NCI-H2196 treated with DMSO at 0.1 percent for 48 hours (cell line): ENCODE measurements around the gene RASA3.
"Not testable (repeated sequence)": the region's sequence is repeated elsewhere in the genome, so short reads cannot be mapped to it uniquely, and the experiment has no call there.

Source experiments
- DNase-seq: peaks from one replicate; lab custom pipeline; 2025; ENCODE audit not compliant: unreplicated experiment; lab: John Stamatoyannopoulos, UW

The RASA3 gene

DNA sequence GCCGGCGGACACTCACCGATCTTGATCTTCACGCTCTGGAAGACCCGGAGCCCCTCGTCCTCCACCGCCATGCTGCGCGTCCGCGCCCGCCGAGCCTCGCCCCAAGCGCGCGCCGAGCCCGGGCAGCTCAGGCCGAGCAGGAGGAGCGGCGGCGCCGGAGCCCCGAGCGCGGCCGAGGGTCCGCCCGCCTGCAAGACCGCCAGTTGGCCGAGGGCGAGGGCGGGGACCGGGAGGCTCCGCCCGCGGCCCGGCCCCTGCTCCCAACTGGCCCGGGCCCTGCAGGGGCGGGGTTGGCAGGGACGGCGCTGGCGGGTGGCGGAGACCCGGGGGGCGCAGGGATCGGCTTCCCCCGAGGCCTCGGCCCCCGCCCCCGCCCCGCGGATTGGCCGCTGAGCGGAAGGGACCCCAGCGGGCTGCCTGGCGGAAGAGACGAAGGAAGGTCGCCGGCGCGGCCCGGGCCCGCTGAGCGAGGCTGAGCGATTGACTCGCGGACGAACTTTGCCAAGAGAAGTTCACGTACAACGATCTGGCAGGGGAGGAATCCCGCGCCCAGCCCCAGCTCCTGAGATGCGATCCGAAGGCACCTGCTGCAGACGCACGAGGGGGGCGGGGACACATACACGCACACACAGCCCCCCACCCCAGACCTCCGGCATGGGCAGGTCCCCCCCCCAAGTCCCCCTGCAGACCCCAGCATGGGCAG is at the start of gene RASA3:
Gene RASA3 (minus strand): TSS at position 205 of the 703 bp plus-strand sequence. CDS start 134 bp downstream, at position 71.
- peak; percentile 18 for DNase-seq

DNA sequence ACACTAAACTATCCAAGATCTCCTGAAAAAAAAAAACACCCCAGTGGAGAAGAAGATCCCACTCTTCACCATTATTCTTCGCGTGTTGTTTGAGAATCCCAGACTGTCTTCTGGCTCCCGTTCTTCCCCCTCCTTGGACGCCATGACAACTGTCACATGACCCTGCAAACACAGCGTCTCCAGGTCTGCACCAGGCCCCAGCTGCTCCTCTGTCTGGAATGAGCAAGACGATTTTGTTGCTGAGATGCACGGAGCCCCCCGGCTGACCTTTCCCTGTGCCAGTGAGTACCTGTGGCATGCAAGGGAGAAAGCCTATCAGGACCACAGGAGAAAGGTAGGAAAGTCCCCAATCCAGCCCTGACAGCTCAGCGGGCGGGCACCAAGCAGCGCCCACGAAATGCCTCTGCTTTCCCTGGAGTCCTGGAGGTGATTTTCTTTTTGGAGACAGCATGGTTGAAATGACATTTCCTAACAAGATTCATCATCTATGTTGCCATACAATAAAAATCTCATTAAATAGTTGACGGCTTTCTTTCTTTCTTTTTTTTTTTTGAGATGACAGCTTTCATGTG is 46.8 kb upstream of the RASA3 start, which contains the start of gene CFAP97D2:
Gene CFAP97D2 (plus strand): TSS at position 171 of the 572 bp plus-strand sequence. CDS start 74 bp downstream, at position 245.
- DNase-seq: no peak

DNA sequence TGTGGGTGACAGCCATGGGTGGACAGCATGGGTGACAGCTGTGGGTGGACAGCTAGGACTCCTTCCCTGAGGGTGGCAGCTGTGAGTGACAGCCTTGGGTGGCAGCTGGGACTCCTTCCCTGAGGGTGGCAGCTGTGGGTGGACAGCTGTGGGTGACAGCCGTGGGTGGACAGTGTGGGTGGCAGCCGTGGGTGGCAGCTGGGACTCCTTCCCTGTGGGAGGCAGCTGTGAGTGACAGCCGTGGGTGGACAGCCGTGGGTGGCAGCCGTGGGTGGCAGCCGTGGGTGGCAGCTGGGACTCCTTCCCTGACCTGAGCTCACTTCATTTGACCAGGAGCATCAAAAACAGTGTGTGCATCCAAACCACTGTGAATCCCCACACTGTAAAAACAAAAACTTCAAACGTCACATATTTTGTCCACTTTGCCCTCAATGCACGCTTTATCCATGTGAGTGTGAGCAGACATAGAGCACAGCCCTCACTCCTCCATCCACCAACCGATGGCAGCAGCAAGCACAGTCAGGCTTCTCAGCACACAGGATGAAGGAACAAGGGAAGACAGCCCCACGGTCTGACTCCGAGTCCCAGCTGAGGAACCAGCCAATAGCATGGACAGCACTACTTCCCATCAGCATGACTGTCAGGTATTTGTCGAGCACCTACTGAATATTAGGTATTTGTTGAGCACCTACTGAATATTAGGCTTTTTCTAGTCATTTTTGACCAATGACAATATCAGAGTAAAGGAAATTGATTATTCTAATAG is 45.0 kb upstream of the RASA3 start:
- DNase-seq: no peak

DNA sequence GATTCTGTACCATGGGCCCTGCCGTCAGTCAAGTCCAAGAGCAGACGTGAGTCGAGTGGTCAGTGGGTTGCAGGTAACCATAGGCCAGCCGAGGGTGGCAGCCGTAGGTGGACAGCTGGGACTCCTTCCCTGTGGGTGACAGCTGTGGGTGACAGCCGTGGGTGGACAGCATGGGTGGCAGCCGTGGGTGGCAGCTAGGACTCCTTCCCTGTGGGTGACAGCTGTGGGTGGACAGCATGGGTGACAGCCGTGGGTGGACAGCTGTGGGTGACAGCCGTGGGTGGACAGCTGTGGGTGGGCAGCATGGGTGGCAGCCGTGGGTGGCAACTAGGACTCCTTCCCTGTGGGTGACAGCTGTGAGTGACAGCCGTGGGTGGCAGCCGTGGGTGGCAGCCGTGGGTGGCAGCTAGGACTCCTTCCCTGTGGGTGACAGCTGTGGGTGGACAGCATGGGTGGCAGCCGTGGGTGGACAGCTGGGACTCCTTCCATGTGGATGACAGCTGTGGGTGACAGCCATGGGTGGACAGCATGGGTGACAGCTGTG is 44.0 kb upstream of the RASA3 start:
- DNase-seq: not testable (repeated sequence)

- no peak for DNase-seq
Measured at GRCh38 chr13:114174529-114174961, 42.1 kb upstream of the RASA3 start.

DNA sequence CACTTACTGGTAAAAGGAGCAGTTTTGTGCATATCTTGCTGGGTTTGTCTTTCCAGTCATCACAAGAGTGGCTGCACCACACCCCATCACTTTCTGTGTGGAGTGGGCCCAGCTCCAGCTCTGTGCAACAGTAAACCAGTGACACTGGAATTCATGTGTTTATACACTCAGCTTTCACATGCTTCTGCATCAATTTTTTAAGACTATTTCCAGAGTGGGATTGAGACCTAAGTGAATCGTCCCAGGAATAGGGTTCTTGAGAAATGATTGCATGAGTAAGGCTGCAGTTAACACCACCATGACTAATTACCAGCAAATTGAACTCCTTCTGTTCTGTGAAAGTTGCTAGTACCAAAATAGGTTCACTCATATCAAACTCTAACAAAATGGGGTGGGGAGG is 41.3 kb upstream of the RASA3 start:
- no peak for DNase-seq

GRCh38 chr13:114173272-114173671 is 40.8 kb upstream of the RASA3 start:
- no peak for DNase-seq

DNA sequence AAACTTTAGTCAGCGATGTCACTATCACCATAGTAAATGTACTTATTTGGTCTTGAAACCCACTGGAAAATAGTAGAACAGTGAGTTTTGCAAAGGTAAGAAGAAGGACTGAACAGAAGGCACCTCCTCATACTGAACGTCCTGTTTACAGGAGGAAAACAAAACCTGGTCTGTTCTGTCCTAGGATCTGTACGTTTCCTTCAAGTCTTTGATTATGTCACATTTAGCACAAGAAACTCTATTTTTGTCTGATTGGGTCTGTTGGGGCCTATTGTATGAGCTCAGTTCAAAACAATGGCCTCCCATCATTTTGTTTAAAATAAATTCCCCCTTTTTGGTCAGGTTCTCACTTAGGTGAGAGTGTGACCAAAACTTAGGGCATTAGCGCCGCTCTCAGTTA is 35.5 kb upstream of the RASA3 start:
- DNase-seq: no peak

DNA sequence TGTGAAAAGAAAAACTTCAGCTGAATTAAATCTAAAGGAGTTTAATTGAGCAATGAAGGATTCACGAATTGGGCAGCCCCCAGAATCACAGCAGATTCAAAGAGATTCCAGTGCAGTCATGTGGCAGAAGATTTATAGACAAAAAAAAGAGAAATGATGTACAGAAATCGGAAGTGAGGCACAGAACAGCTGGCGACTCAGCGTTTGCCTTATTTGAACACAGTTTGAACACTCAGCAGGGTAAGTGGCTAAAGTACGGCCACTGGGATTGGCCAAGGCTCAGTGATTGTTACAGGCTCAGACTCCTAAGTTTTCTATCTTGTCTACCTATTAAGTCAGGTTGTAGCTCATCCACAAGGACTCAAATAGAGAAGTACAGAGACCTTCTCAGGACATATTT is 35.0 kb upstream of the RASA3 start:
- no peak for DNase-seq

GRCh38 chr13:114166381-114167131 is 34.1 kb upstream of the RASA3 start:
- DNase-seq: no peak

DNA sequence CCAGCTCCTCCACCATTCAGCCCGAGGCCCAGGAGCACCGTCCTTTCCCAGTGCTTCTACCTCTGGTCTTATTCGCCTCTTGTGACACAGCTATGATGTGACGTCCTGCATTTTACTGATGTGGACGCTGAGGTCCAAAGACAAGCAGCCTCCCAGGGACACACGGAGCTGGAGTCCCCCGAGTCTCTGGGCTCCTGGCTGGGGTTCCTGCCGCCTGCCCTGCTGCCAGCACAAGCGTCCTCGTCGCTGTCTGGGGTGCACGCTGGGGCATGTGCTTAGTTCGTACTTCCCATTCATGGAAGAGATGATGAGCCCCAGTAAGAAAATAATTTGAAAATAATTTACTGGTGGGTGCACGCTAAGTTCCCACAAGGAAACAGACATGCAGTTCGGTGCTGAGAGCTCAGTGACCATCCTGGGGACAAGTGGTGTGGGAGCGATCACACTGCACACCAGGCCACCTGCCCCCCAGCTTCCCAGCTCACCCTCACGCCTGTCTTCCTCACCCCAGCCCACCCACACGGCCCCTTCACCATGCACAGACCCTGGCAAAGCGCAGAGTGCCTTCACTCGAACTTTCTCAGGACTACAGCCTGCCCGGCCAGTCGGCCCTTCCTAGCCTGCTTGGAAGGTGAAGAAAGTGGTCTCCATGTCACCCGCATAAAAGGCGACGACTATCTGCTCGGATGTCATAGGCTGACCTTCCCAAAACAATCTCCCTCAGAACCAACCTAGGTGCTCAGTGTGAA is 32.4 kb upstream of the RASA3 start:
- DNase-seq: no peak

DNA sequence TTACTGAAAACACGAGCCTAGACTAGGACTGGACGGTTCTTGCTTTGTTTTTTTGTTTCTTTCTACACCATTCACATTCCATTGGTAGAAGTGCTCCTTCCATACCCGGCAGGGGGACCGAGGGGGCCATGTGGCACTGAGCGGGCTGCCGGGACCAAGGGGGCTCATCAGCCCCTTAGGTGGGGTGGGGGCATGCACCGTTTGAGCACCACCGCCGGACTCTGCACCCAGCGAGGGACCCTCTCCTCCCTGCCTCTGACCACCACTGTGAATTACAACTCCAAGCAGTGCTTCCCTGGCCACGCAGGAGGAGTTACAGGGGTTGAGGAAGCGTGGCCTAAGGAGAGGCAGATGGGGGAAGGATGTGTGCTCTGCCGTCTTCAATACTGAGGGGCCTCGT is 31.6 kb upstream of the RASA3 start:
- DNase-seq: no peak

- no peak for DNase-seq
Measured at GRCh38 chr13:114162533-114162922, 30.1 kb upstream of the RASA3 start.

DNA sequence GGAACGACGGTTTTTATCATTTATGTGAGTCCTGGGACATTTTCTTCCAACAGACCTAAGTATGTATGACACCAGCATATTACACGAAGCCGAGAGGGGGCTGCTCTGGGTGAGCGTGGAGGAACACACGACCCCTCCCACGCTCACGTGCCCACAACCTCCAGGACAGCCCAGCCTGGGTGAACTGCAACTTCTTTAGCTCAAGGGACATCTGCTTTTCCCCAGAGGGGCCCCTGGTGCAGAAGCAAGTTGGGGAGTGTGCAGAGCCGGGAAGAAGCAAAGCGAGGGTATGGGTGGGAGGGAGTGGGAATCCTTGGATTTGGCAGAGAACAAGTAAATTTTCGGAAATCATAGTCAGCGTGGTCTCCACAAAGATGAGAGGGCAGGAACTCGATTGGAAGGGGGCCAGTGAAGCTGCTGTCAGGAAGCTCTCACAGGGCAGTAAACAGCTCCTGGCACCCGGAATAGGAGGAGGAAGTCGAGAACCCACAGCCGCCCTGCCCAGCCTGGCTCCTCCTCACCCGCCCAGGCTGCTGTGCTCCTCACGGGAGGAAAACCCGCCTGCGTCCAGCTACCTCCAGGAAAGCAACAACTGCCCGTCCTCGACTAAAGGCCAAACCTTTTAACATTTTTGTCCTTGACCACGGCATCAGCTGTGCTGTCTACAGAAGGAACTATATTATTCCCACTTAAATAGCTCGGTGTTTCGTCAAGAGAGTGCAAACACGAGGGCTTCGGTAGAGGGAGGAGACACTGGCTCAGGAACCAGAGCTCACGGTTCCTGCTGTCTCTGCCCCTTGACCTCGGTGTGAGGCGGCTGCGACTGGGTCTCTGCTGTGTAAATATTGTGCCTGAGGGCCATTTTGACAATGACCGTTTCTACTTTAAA is 29.5 kb upstream of the RASA3 start:
- DNase-seq: no peak

GRCh38 chr13:114161028-114161556 is 28.7 kb upstream of the RASA3 start:
- no peak for DNase-seq

- DNase-seq: not testable (repeated sequence)
Measured at GRCh38 chr13:114158869-114159666, 26.6 kb upstream of the RASA3 start.

DNA sequence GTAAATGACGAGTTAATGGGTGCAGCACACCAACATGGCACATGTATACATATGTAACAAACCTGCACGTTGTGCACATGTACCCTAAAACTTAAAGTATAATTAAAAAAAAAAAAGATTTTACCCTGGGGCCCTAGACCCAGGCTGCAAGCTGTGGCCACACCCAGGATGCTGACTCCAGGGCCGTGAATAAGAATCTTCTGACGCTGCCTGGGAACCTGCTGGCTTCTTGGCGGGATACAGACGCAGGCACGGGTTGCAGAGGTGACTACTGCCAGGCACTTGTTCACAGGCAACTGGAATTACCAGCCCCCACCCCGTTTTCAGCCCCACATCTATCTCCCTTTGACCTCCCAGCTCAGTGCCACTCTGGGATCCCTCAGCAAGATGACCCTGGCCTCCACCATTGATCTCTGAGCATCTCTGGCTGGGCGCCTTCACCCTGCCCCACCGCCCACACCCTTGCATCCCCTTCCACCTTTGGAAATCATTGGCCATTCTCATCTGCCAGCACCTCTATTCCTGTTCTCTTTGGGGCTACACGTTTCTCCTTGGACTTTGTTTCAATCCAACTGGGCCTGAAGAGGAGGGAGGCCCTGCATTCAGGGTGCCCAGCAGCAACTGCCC is 25.6 kb upstream of the RASA3 start:
- DNase-seq: no peak
